H1 (cell line): ENCODE measurements around the gene TPSG1. TPM values are rescaled to one million over a fixed set of nuclear protein-coding genes. Genes with fewer than 3 reads are reported as not detected.

Experiments used
- CTCF ChIP-seq, 3 experiments: IDR thresholded peaks; 1 replicate in 2 of 3; 2 replicates in 1 of 3; pipeline versions ENCODE4 v1.5.1 to v1.6.1; 2011; ENCODE audit warnings: low read length in 3 of 3, mild to moderate bottlenecking in 3 of 3, inconsistent platforms in 2 of 3, low read depth in 1 of 3, moderate library complexity in 1 of 3; ENCODE audit not compliant: insufficient read depth in 1 of 3; ENCODE audit errors: control extremely low read depth in 1 of 3
- HDAC2 ChIP-seq, 2 experiments: fragments of 300-600 bp in 1 of 2; sonication (generic) in 1 of 2; IDR thresholded peaks; 2 replicates each; pipeline ENCODE4 v1.6.1; 2011 to 2012; ENCODE audit warnings: low read depth in 2 of 2, low read length in 2 of 2, mild to moderate bottlenecking in 2 of 2, moderate library complexity in 2 of 2, borderline replicate concordance in 1 of 2, inconsistent platforms in 1 of 2
- JUND ChIP-seq: IDR thresholded peaks from 2 replicates; pipeline ENCODE4 v1.6.1; 2011; ENCODE audit warnings: mild to moderate bottlenecking, improper control_type of control experiment, low read length
- RFX5 ChIP-seq: IDR thresholded peaks from 2 replicates; pipeline ENCODE4 v1.6.1; 2011; ENCODE audit warnings: low read depth, low read length, improper control_type of control experiment, borderline replicate concordance
- TAF7 ChIP-seq: optimal IDR thresholded peaks from 2 replicates; pipeline ENCODE3; 2011; ENCODE audit warnings: low read depth, mild to moderate bottlenecking, inconsistent platforms, low read length, moderate library complexity, borderline replicate concordance
- TBP ChIP-seq: IDR thresholded peaks from 2 replicates; pipeline ENCODE4 v1.6.1; 2011; ENCODE audit warnings: low read depth, low read length, improper control_type of control experiment
- polyA plus RNA-seq, 7 experiments: library from polyadenylated mRNA; depleted of rRNA in 3 of 7; stranded (reverse) in 5 of 7; unstranded in 2 of 7; fragments of >200 nt in 5 of 7; fragments of 200-250 nt in 2 of 7; gene quantifications; 1 replicate in 5 of 7; 2 replicates in 1 of 7; 4 replicates in 1 of 7; pipeline versions ENCODE4 v1.2.1 to v1.2.3, GENCODE V29; 2011 to 2013; ENCODE audit warnings: missing spikeins in 2 of 7, mixed read lengths in 2 of 7
- total RNA-seq: library from RNA; stranded (reverse); fragmentation: NEBNext Ultra II Directional; extraction: Animal tissue kit (Norgen Biotek cat#: 25700); gene quantifications from 2 replicates; pipeline ENCODE4 v1.2.1, GENCODE V29; 2021
- TF ChIP-seq, protein P1 (sequence below): fragments of 300-600 bp; sonication (generic); IDR thresholded peaks from 2 replicates; pipeline ENCODE4 v1.7.1; 2012; ENCODE audit warnings: low read length, moderate library complexity, mild to moderate bottlenecking, inconsistent platforms; ENCODE audit not compliant: insufficient replicate concordance

The TPSG1 gene
- total and polyA plus RNA-seq, 2 of the 8 experiments (the other 6 are each of a cell fraction or from before 2014, with no cell fraction given): not detected

DNA sequence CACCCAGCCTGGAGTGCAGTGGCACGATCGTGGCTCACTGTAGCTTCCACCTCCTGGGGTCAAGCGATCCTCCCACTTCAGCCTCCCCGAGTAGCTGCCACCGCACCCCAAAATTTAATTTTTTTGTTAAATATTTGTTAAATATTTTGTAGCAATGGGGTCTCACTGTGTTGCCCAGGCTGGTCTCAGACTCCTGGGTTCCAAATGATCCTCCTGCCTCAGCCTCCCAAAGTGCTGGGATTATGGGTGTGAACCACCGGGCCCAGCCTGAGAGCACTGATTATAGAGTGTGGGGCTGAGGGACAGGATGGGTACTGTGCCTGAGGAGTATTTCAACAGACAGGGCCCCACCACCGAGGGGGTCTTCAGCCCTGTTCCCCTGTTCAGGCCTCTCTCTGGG, 35.6 kb downstream of the TPSG1 start (continued):
- TF ChIP-seq, protein P1, sequence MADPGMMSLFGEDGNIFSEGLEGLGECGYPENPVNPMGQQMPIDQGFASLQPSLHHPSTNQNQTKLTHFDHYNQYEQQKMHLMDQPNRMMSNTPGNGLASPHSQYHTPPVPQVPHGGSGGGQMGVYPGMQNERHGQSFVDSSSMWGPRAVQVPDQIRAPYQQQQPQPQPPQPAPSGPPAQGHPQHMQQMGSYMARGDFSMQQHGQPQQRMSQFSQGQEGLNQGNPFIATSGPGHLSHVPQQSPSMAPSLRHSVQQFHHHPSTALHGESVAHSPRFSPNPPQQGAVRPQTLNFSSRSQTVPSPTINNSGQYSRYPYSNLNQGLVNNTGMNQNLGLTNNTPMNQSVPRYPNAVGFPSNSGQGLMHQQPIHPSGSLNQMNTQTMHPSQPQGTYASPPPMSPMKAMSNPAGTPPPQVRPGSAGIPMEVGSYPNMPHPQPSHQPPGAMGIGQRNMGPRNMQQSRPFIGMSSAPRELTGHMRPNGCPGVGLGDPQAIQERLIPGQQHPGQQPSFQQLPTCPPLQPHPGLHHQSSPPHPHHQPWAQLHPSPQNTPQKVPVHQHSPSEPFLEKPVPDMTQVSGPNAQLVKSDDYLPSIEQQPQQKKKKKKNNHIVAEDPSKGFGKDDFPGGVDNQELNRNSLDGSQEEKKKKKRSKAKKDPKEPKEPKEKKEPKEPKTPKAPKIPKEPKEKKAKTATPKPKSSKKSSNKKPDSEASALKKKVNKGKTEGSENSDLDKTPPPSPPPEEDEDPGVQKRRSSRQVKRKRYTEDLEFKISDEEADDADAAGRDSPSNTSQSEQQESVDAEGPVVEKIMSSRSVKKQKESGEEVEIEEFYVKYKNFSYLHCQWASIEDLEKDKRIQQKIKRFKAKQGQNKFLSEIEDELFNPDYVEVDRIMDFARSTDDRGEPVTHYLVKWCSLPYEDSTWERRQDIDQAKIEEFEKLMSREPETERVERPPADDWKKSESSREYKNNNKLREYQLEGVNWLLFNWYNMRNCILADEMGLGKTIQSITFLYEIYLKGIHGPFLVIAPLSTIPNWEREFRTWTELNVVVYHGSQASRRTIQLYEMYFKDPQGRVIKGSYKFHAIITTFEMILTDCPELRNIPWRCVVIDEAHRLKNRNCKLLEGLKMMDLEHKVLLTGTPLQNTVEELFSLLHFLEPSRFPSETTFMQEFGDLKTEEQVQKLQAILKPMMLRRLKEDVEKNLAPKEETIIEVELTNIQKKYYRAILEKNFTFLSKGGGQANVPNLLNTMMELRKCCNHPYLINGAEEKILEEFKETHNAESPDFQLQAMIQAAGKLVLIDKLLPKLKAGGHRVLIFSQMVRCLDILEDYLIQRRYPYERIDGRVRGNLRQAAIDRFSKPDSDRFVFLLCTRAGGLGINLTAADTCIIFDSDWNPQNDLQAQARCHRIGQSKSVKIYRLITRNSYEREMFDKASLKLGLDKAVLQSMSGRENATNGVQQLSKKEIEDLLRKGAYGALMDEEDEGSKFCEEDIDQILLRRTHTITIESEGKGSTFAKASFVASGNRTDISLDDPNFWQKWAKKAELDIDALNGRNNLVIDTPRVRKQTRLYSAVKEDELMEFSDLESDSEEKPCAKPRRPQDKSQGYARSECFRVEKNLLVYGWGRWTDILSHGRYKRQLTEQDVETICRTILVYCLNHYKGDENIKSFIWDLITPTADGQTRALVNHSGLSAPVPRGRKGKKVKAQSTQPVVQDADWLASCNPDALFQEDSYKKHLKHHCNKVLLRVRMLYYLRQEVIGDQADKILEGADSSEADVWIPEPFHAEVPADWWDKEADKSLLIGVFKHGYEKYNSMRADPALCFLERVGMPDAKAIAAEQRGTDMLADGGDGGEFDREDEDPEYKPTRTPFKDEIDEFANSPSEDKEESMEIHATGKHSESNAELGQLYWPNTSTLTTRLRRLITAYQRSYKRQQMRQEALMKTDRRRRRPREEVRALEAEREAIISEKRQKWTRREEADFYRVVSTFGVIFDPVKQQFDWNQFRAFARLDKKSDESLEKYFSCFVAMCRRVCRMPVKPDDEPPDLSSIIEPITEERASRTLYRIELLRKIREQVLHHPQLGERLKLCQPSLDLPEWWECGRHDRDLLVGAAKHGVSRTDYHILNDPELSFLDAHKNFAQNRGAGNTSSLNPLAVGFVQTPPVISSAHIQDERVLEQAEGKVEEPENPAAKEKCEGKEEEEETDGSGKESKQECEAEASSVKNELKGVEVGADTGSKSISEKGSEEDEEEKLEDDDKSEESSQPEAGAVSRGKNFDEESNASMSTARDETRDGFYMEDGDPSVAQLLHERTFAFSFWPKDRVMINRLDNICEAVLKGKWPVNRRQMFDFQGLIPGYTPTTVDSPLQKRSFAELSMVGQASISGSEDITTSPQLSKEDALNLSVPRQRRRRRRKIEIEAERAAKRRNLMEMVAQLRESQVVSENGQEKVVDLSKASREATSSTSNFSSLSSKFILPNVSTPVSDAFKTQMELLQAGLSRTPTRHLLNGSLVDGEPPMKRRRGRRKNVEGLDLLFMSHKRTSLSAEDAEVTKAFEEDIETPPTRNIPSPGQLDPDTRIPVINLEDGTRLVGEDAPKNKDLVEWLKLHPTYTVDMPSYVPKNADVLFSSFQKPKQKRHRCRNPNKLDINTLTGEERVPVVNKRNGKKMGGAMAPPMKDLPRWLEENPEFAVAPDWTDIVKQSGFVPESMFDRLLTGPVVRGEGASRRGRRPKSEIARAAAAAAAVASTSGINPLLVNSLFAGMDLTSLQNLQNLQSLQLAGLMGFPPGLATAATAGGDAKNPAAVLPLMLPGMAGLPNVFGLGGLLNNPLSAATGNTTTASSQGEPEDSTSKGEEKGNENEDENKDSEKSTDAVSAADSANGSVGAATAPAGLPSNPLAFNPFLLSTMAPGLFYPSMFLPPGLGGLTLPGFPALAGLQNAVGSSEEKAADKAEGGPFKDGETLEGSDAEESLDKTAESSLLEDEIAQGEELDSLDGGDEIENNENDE: no peak
- TF ChIP-seq JUND: no peak
- TF ChIP-seq TAF7: no peak
- TF ChIP-seq RFX5: no peak
- no peak for TF ChIP-seq TBP
- no peak for TF ChIP-seq CTCF (IDR thresholded peaks at IDR 0.05; ENCODE audit: control extremely low read depth in 1 of 3, insufficient read depth in 1 of 3, low read depth in 1 of 3, low read length in 3 of 3)
- no peak for TF ChIP-seq HDAC2 (IDR thresholded peaks at IDR 0.05; ENCODE audit: borderline replicate concordance in 1 of 2, low read depth in 2 of 2, low read length in 2 of 2)
- TF ChIP-seq, all 59 proteins: peak for 0
